HG02763 (cell line): ENCODE results near the gene FASN.

Experiments used
- ATAC-seq: cut with Tn5 transposase; IDR thresholded peaks from one replicate; pipeline ENCODE4 v1.9.1; 2021; ENCODE audit warnings: mild to moderate bottlenecking, moderate library complexity; ENCODE audit not compliant: unreplicated experiment

Gene FASN

GRCh38 chr17:82030470-82031302 lies 67.3 kb downstream of the FASN start:
- ATAC-seq: no peak

DNA sequence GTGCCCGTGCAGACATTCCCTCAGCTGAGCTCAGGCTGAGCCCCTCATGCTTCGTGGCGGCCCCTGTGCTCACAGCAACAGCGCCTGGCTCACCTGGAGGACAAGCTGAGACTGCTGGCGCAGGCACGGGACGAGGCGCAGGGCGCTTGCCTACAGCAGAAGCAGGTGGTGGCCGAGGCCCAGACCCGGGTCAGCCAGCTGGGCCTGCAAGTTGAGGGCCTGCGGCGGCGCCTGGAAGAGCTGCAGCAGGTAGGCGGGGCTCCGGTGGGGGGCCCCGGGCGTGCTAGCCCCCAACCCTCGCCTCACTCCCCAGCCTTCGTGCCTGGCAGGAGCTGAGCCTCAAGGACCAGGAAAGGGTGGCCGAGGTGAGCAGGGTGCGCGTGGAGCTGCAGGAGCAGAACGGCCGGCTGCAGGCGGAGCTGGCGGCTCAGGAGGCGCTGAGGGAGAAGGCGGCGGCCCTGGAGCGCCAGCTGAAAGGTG lies 68.0 kb downstream of the FASN start:
- no peak for ATAC-seq

GRCh38 chr17:82029391-82029790 lies 68.6 kb downstream of the FASN start:
- no peak for ATAC-seq

- ATAC-seq: no peak
Observed at GRCh38 chr17:82028966-82029365, 69.1 kb downstream of the FASN start.
